NOMO-1 treated with dmso at 0.1 percent for 144 hours (cell line): ENCODE results near the gene CLDN3.
"Not testable (repeated sequence)": the region's sequence is repeated elsewhere in the genome, so short reads cannot be mapped to it uniquely, and the experiment has no call there.

Source experiments
- DNase-seq: peaks from one replicate; lab custom pipeline; 2025; ENCODE audit not compliant: unreplicated experiment; lab: John Stamatoyannopoulos, UW

The CLDN3 gene

GRCh38 chr7:73770002-73770859, at the start of gene CLDN3:
Gene CLDN3, minus strand, starts transcription at chr7:73770270. Its CDS starts 221 bp downstream, at chr7:73770049.
- DNase-seq, result peak; percentile 54

- DNase-seq, result peak; percentile 21
Measured at GRCh38 chr7:73817121-73817520, 47.1 kb upstream of the CLDN3 start.

- DNase-seq, result no peak
Measured at GRCh38 chr7:73815436-73815835, 45.4 kb upstream of the CLDN3 start.

GRCh38 chr7:73812996-73813395, 42.9 kb upstream of the CLDN3 start:
- no peak for DNase-seq

- DNase-seq, result peak; percentile 54
Measured at GRCh38 chr7:73811760-73812168, 41.7 kb upstream of the CLDN3 start.

- DNase-seq, result no peak
Measured at GRCh38 chr7:73810998-73811360, 40.9 kb upstream of the CLDN3 start.

GRCh38 chr7:73809467-73809951, 39.4 kb upstream of the CLDN3 start:
- no peak for DNase-seq

- no peak for DNase-seq
Measured at GRCh38 chr7:73802459-73802858, 32.4 kb upstream of the CLDN3 start.

GRCh38 chr7:73801577-73801976, 31.5 kb upstream of the CLDN3 start:
- DNase-seq, result no peak

- DNase-seq, result no peak
Measured at GRCh38 chr7:73799282-73800141, 29.4 kb upstream of the CLDN3 start.

- DNase-seq, result not testable (repeated sequence)
Measured at GRCh38 chr7:73797176-73797575, 27.1 kb upstream of the CLDN3 start.

GRCh38 chr7:73796656-73797055, 26.6 kb upstream of the CLDN3 start:
- DNase-seq, result not testable (repeated sequence)

GRCh38 chr7:73795188-73795587, 25.1 kb upstream of the CLDN3 start:
- DNase-seq, result not testable (repeated sequence)

GRCh38 chr7:73791170-73791690, 21.2 kb upstream of the CLDN3 start:
- not testable (repeated sequence) for DNase-seq

- DNase-seq, result no peak
Measured at GRCh38 chr7:73789051-73789450, 19.0 kb upstream of the CLDN3 start.

GRCh38 chr7:73787786-73788048, 17.6 kb upstream of the CLDN3 start:
- not testable (repeated sequence) for DNase-seq

- DNase-seq, result no peak
Measured at GRCh38 chr7:73786588-73786987, 16.5 kb upstream of the CLDN3 start.

GRCh38 chr7:73779517-73779916, 9.4 kb upstream of the CLDN3 start:
- DNase-seq, result no peak

GRCh38 chr7:73778801-73779389, 8.8 kb upstream of the CLDN3 start:
- no peak for DNase-seq

- no peak for DNase-seq
Measured at GRCh38 chr7:73774923-73775322, 4.9 kb upstream of the CLDN3 start.
